ENCODE data around the gene DOCK1.

DNA sequence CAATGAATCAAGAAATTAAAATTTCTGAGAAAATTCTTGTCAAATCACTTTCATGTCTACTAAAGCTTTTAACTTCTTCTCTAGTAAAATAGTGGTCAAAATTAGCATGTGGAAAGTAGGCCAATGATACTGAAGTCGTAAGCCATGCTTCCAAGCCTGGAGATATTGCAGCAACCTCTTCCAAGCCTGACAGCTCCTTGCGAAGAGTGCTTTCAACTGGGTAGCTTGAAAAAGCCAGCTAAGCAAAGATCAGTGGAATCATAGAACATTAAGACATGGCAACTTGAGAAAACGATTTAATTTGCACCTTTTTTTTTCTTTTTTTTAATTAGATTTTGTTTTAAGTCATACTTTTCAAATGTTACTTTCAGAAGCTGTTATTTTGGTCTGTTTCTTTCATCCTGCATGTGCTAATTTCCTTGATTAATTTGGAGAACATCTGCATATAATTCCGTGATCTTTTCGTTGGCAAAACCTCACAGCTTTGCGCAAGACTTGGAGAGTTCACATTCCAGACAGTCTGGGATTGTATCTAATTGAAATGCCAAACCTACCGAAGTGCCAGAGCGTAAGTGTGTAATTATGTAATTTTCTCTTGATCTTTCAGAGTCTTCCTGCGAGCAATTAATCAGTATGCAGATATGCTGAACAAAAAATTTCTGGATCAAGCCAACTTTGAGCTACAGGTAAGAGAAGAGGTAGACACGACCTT, 433.3 kb downstream of the DOCK1 start:
- TF ChIP-seq, protein P1, sequence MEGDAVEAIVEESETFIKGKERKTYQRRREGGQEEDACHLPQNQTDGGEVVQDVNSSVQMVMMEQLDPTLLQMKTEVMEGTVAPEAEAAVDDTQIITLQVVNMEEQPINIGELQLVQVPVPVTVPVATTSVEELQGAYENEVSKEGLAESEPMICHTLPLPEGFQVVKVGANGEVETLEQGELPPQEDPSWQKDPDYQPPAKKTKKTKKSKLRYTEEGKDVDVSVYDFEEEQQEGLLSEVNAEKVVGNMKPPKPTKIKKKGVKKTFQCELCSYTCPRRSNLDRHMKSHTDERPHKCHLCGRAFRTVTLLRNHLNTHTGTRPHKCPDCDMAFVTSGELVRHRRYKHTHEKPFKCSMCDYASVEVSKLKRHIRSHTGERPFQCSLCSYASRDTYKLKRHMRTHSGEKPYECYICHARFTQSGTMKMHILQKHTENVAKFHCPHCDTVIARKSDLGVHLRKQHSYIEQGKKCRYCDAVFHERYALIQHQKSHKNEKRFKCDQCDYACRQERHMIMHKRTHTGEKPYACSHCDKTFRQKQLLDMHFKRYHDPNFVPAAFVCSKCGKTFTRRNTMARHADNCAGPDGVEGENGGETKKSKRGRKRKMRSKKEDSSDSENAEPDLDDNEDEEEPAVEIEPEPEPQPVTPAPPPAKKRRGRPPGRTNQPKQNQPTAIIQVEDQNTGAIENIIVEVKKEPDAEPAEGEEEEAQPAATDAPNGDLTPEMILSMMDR (IDR thresholded peaks at IDR 0.05; ENCODE audit: poor library complexity, severe bottlenecking): no peak
- TF ChIP-seq EZH2 (IDR thresholded peaks at IDR 0.05; ENCODE audit: borderline replicate concordance, insufficient read depth, low read length, poor library complexity, severe bottlenecking): no peak

Data from neural cell (in vitro differentiated cells).